K562 (cell line): ENCODE data around the gene AGPAT3. TPM values are rescaled to one million over a fixed set of nuclear protein-coding genes. Genes with fewer than 3 reads are reported as not detected.
A peak's percentile ranks its signal among the peaks of the same experiment; 100 is the strongest.

Experiments used
- ATAC-seq: fragments of 200-7000 bp; cut with Tn5 transposase; 3 replicates; pipeline ENCODE4 v1.9.1; 2020; ENCODE audit warnings: moderate library complexity
- BruUV-seq: library from RNA; stranded (reverse); fragments of 400-500 nt; replicated peaks from 2 replicates; lab custom pipeline; 2021; lab: Mats Ljungman, UMichigan
- CTCF ChIA-PET: fragments of 300-600 bp; formaldehyde crosslinking; extraction: SDS; loops from one replicate; lab custom pipeline; 2021; ENCODE audit warnings: low intra/inter-chr PET ratio; lab: Yijun Ruan, JAX
- POLR2A ChIA-PET: fragments of 300-600, 350-650 bp; sonication (Branson Sonifier 250); formaldehyde crosslinking; extraction: SDS; loops from one replicate; lab custom pipeline; 2021; ENCODE audit warnings: antibody characterized with exemption, inconsistent platforms; lab: Yijun Ruan, JAX
- DNase-seq, 4 experiments: peaks; one replicate each; pipeline versions ENCODE4 v3.0.0 to v3.0.0-alpha.2; 2011 to 2018; ENCODE audit warnings: low spot score in 3 of 4, mixed read lengths in 3 of 4; ENCODE audit errors: extremely low read depth in 1 of 4
- FAIRE-seq: peaks from 2 replicates; lab custom pipeline; 2011; peaks lifted over from hg19 to GRCh38; lab: Jason Lieb, UNC
- H2AFZ ChIP-seq: 2 replicates; pipeline ENCODE4 v1.6.0; 2011; ENCODE audit warnings: low read depth, low read length, control low read depth, inconsistent platforms
- H3K27ac ChIP-seq: fragments of 200-600 bp; 3 replicates; pipeline ENCODE4 v1.8.0; 2011; ENCODE audit warnings: low read depth, mild to moderate bottlenecking, control low read depth, inconsistent platforms, low read length, moderate library complexity, mixed read lengths; ENCODE audit errors: extremely low read depth
- H3K27me3 ChIP-seq, 2 experiments: fragments of 300-600 bp in 1 of 2; 2 replicates in 1 of 2; 3 replicates in 1 of 2; pipeline versions ENCODE4 v1.6.0 to v1.8.0; 2011; ENCODE audit warnings: inconsistent platforms in 2 of 2, low read length in 2 of 2, mild to moderate bottlenecking in 1 of 2, mixed read lengths in 1 of 2, moderate library complexity in 1 of 2; ENCODE audit not compliant: control insufficient read depth in 2 of 2, insufficient read depth in 2 of 2
- H3K36me3 ChIP-seq: fragments of 300-600 bp; 3 replicates; pipeline ENCODE4 v1.8.0; 2011; ENCODE audit warnings: mild to moderate bottlenecking, low read length, inconsistent platforms; ENCODE audit not compliant: control insufficient read depth, insufficient read depth
- H3K4me1 ChIP-seq, 2 experiments: fragments of 200-600 bp in 1 of 2; replicated peaks in 1 of 2; 2 replicates in 1 of 2; 3 replicates in 1 of 2; pipeline versions ENCODE4 v1.5.1 to v1.8.0; 2011; ENCODE audit warnings: inconsistent platforms in 2 of 2, low read length in 2 of 2, mild to moderate bottlenecking in 1 of 2, mixed read lengths in 1 of 2, moderate library complexity in 1 of 2; ENCODE audit not compliant: control insufficient read depth in 2 of 2, insufficient read depth in 2 of 2
- H3K4me2 ChIP-seq: 2 replicates; pipeline ENCODE4 v1.6.1; 2011; ENCODE audit warnings: low read length, control low read depth, inconsistent platforms, mixed read lengths; ENCODE audit not compliant: insufficient read depth
- H3K4me3 ChIP-seq: fragments of 200-600 bp; sonication (generic), shearing (Covaris generic); 2 replicates; pipeline ENCODE4 v1.5.1; 2016; ENCODE audit warnings: control low read depth, inconsistent platforms
- H3K79me2 ChIP-seq: fragments of 200-600 bp; 3 replicates; pipeline ENCODE4 v1.8.0; 2011; ENCODE audit warnings: low read length, inconsistent platforms; ENCODE audit not compliant: control insufficient read depth, insufficient read depth
- H3K9ac ChIP-seq, 2 experiments: 2 replicates each; pipeline versions ENCODE4 v1.6.0 to v1.6.1; 2011; ENCODE audit warnings: low read depth in 2 of 2, low read length in 2 of 2, control low read depth in 1 of 2, inconsistent platforms in 1 of 2, mild to moderate bottlenecking in 1 of 2, mixed read lengths in 1 of 2; ENCODE audit not compliant: insufficient read depth in 1 of 2
- H3K9me1 ChIP-seq: one replicate; pipeline ENCODE4 v1.6.0; 2011; ENCODE audit warnings: inconsistent platforms, mild to moderate bottlenecking, low read length, moderate library complexity; ENCODE audit not compliant: control insufficient read depth, insufficient read depth
- H3K9me3 ChIP-seq: replicated peaks from 2 replicates; pipeline ENCODE4 v1.5.1; 2011; ENCODE audit warnings: low read depth, low read length, inconsistent platforms; ENCODE audit not compliant: control insufficient read depth, insufficient read depth
- H4K20me1 ChIP-seq: replicated peaks from 2 replicates; pipeline ENCODE4 v1.6.1; 2011; ENCODE audit warnings: low read length, inconsistent platforms, mixed read lengths; ENCODE audit not compliant: control insufficient read depth, insufficient read depth
- CAMTA2 ChIP-seq: fragments of 250-450 bp; sonication (Bioruptor Pico); conservative IDR thresholded peaks from 2 replicates; pipeline ENCODE4 v1.5.1; 2022
- ETV1 ChIP-seq: fragments of 450-650 bp; conservative IDR thresholded peaks from 2 replicates; pipeline ENCODE4 v1.6.1; 2016; ENCODE audit warnings: missing genetic modification characterization, control low read depth, low read depth, missing compliant biosample characterization
- FOXA1 ChIP-seq: fragments of 450-650 bp; IDR thresholded peaks from 2 replicates; pipeline ENCODE4 v1.6.1; 2016; ENCODE audit warnings: mild to moderate bottlenecking, borderline replicate concordance
- HOXB6 ChIP-seq: fragments of 250-450 bp; sonication (Bioruptor Pico); IDR thresholded peaks from 2 replicates; pipeline ENCODE4 v1.5.1; 2022; ENCODE audit warnings: mild to moderate bottlenecking, borderline replicate concordance
- POLR2G ChIP-seq: fragments of 200-400 bp; formaldehyde crosslinking; IDR thresholded peaks from 2 replicates; pipeline ENCODE4 v1.6.1; 2017; ENCODE audit warnings: low read depth, mild to moderate bottlenecking, antibody characterized with exemption, low read length, moderate library complexity
- RBFOX2 ChIP-seq: fragments of 200-400 bp; formaldehyde crosslinking; IDR thresholded peaks from 2 replicates; pipeline ENCODE4 v1.6.1; 2017; ENCODE audit warnings: low read depth, mild to moderate bottlenecking, low read length, moderate library complexity
- RBM15 ChIP-seq: fragments of 200-400 bp; formaldehyde crosslinking; IDR thresholded peaks from 2 replicates; pipeline ENCODE4 v1.6.1; 2018; ENCODE audit warnings: mild to moderate bottlenecking, low read length, moderate library complexity; ENCODE audit not compliant: insufficient read depth
- RNF2 ChIP-seq: sonication (generic); IDR thresholded peaks from 2 replicates; pipeline ENCODE4 v1.6.1; 2016
- ZNF561 ChIP-seq: fragments of 450-650 bp; formaldehyde crosslinking; conservative IDR thresholded peaks from 2 replicates; pipeline ENCODE4 v1.4.0; 2020; ENCODE audit warnings: mild to moderate bottlenecking, moderate library complexity
- ZNF780A ChIP-seq: fragments of 250-450 bp; sonication (Bioruptor Pico); IDR thresholded peaks from 2 replicates; pipeline ENCODE4 v1.5.0; 2021; ENCODE audit warnings: mild to moderate bottlenecking
- WGBS: fragments of 100-300 bp; shearing (Covaris generic); methylation state at CpG from one replicate; pipeline ENCODE4 v1.1.6; 2016; ENCODE audit warnings: low coverage, mixed read lengths; ENCODE audit not compliant: insufficient coverage; ENCODE audit errors: missing lambda C conversion rate; 5-methylcytosine and 5-hydroxymethylcytosine counted together
- in situ Hi-C: fragments of 300-500 bp; cut with MboI; formaldehyde crosslinking; loops from 4 replicates; pipeline ENCODE4 v1.15.0; 2018; ENCODE audit warnings: inconsistent platforms, mixed read lengths
- intact Hi-C: fragments of 100-400 bp; cut with micrococcal nuclease; formaldehyde crosslinking; loops from 2 replicates; pipeline ENCODE4 v1.14.2; 2022
- polyA plus RNA-seq, 8 experiments: library from polyadenylated mRNA; depleted of rRNA in 4 of 8; stranded (reverse) in 5 of 8; unstranded in 3 of 8; fragments of >200 nt; fragmentation: Nextera tagmentation in 2 of 8; fragmentation: Illumina TruSeq in 1 of 8; extraction: Ambion mirVana in 2 of 8; extraction: Trizol in 1 of 8; gene quantifications; 2 replicates each; pipeline versions ENCODE4 v1.2.1 to v1.2.3, GENCODE V29; 2011 to 2014; ENCODE audit warnings: inconsistent platforms in 1 of 8, missing spikeins in 1 of 8
- total RNA-seq, 7 experiments: library from RNA; depleted of rRNA in 6 of 7; stranded (reverse); fragments of >200 nt in 6 of 7; fragmentation: Illumina TruSeq in 2 of 7; extraction: Trizol in 2 of 7; gene quantifications; 2 replicates each; pipeline versions ENCODE4 v1.2.1 to v1.2.3, GENCODE V29; 2011 to 2021; ENCODE audit warnings: low replicate concordance in 1 of 7
- TF ChIP-seq, protein P1 (sequence below): sonication (generic); formaldehyde crosslinking; IDR thresholded peaks from 2 replicates; pipeline ENCODE4 v1.8.1; 2023; ENCODE audit warnings: mild to moderate bottlenecking, missing genetic modification reagents
- TF ChIP-seq, protein P2 (sequence below), 3 experiments: fragments of 200-800 bp in 1 of 3; sonication (Bioruptor generic) in 1 of 3; sonication (generic) in 1 of 3; formaldehyde crosslinking in 1 of 3; IDR thresholded peaks; 2 replicates each; pipeline versions ENCODE4 v1.6.1 to v1.8.0; 2016 to 2022; ENCODE audit warnings: mild to moderate bottlenecking in 2 of 3, missing compliant biosample characterization in 2 of 3, missing genetic modification characterization in 2 of 3, missing genetic modification reagents in 1 of 3

Gene AGPAT3
- total and polyA plus RNA-seq, 9 of the 15 experiments (the other 6 are each of a cell fraction or from before 2014, with no cell fraction given) = 1.5 to 88.4 (median 35.7) TPM

DNA sequence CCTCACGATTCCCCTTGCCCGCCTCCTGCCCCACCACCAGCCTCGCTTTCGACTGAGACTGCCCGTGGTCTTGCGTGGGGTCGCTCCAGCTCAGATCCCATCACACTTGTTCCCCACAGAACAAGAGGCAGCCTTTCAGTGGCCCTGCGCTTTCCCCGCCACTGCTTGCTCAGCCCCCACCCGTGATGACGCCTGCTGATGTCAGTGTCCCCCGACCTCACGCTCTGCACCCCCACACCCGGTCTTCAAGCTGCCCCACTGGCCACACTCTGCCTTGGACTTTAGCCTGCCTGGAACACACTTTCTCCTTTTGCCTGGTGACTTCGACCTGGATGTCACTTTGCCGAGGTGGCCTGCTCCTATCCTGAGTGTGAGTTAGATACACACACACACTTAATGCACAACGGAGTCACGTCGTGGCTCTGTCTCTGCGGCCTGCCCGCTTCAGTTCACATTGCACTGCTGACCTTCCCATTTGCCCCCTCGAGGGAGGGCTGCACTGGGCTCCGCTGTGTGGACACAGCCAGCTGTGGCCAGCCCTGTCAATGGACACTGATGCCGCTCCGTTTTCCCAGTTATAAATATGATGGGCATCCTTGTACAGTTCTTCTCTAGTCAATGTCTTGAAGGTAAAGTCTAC, 13.0 kb downstream of the AGPAT3 start:
- no TSS peak for BruUV-seq
- no peak overlapping the region for H3K4me3 ChIP-seq
- H3K9ac ChIP-seq = peak overlapping the region in 1 of 2 experiments; percentile 74; a peak in 2 of 4 replicates
- H3K79me2 ChIP-seq = peaks cover 78% of the 10 kb centered on the region
- H3K9me1 ChIP-seq = no peaks in the 10 kb centered on the region
- no peak overlapping the region for H3K27ac ChIP-seq
- H3K4me1 ChIP-seq = peaks cover 10 to 40% of the 10 kb centered on the region in 2 experiments; a peak in 4 of 5 replicates
- H3K36me3 ChIP-seq = peaks cover 57% of the 10 kb centered on the region; the same call in 2 of the 3 replicates
- intact Hi-C loops (no loop called here), in situ Hi-C loops (no loop called here)
- ChIA-PET POLR2A (interaction anchor here (1.5 kb wide), 1 partner anchor 15 kb away, joined by 4 read pairs; no protein-coding TSS in a partner anchor), CTCF (no interaction called here)
- no peak for TF ChIP-seq ETV1
- no peak for TF ChIP-seq RNF2
- TF ChIP-seq, protein P1, sequence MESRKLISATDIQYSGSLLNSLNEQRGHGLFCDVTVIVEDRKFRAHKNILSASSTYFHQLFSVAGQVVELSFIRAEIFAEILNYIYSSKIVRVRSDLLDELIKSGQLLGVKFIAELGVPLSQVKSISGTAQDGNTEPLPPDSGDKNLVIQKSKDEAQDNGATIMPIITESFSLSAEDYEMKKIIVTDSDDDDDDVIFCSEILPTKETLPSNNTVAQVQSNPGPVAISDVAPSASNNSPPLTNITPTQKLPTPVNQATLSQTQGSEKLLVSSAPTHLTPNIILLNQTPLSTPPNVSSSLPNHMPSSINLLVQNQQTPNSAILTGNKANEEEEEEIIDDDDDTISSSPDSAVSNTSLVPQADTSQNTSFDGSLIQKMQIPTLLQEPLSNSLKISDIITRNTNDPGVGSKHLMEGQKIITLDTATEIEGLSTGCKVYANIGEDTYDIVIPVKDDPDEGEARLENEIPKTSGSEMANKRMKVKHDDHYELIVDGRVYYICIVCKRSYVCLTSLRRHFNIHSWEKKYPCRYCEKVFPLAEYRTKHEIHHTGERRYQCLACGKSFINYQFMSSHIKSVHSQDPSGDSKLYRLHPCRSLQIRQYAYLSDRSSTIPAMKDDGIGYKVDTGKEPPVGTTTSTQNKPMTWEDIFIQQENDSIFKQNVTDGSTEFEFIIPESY (CRISPR knock-in tag) = peak; percentile 88
- TF ChIP-seq HOXB6 (CRISPR knock-in tag) = no peak
- TF ChIP-seq CAMTA2 (CRISPR knock-in tag) = no peak
- peak; percentile 26; the same call in 1 of the 2 replicates for TF ChIP-seq POLR2G
- TF ChIP-seq ZNF561 (CRISPR knock-in tag) = no peak
- TF ChIP-seq FOXA1 = no peak
- TF ChIP-seq ZNF780A (CRISPR knock-in tag) = no peak
- TF ChIP-seq, protein P2, sequence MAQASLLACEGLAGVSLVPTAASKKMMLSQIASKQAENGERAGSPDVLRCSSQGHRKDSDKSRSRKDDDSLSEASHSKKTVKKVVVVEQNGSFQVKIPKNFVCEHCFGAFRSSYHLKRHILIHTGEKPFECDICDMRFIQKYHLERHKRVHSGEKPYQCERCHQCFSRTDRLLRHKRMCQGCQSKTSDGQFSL (CRISPR knock-in tag; IDR thresholded peaks at IDR 0.05) = peak; percentile 73
- TF ChIP-seq, protein P2 (tag; IDR thresholded peaks at IDR 0.05) = no peak
- TF ChIP-seq RBFOX2 = 0 out of 2 replicates have a peak, but pooled peaks have one; percentile 12
- TF ChIP-seq RBM15 = no peak
- H3K9me3 ChIP-seq = no peaks in the 10 kb centered on the region
- DNase-seq = no peak
- no peak for FAIRE-seq
- H3K27me3 ChIP-seq = no peaks in the 10 kb centered on the region
- WGBS = 88% methylated on average over 24 of the region's 25 CpGs
- H4K20me1 ChIP-seq = 0 out of 2 replicates have a peak, but pooled peaks cover 6% of the 10 kb centered on the region
- no peak overlapping the region for H2AFZ ChIP-seq
- no peak overlapping the region for H3K4me2 ChIP-seq
- ATAC-seq = no peak
